NCI-H526 (cell line): Measurements from ENCODE around the gene SRPK3.

Source experiments
- DNase-seq, 2 experiments: peaks; one replicate each; lab custom pipeline; 2025; lab: John Stamatoyannopoulos, UW

Gene SRPK3

DNA sequence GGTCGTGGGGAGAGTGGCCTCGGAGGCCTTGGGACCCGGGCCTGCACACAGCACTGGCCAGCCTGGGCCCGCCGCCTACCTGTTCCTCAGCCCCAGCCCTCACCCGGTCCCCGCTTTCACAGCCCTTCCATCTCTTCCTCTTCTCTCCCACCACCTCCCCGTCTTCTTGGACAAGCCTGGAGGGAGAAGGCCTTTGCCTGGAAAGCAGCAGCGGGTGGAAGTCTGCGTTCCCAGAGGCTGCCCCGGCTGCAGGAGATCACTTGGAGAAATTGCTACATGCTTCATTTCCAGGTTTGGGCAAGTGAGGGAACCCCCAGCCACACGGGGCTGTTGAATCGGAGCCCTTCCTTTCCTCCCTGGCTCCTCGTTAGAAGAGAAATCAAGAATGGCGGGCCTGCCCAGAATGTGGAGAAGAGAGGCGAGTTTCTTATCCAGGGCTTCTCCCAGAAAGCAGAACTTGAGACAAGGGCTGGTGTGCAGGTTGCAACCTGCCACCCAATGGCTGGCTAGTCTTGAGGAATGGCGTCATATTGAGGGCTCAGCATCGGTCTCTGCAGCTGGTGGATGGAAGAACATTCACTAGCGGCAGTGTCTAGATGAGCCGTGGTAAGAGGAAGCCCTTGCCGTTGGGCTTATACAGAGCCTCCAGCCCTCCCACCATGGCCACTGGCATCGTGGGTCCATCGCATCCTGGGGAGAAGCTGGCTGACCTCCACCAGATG is 50.7 kb downstream of the SRPK3 start:
- DNase-seq = no peak

DNA sequence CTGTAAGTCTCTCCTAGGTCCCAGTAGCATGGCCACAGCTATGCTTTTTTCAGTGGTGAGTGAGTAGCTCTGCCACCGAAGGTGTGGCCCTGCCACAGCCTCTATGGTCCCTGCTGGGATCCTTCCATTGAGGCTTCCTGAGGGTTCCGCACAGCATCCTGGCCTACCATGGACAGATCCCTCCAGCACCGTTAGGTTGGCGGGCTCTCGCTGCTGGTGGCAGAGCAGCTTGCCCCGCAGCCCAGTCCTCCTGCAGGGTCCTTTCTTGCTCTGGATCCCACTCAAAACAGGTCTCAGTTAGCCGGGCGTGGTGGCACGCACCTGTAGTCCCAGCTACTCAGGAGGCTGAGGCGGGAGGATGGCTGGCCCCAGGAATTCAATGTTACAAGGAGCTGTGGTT is 51.9 kb downstream of the SRPK3 start:
- no peak for DNase-seq
